ENCODE results near the gene WWC2. TPM values are rescaled to one million over a fixed set of nuclear protein-coding genes. Genes with fewer than 3 reads are reported as not detected.

Gene WWC2
- total RNA-seq, 1 experiment from 2014 or later, result 82.8 TPM

DNA sequence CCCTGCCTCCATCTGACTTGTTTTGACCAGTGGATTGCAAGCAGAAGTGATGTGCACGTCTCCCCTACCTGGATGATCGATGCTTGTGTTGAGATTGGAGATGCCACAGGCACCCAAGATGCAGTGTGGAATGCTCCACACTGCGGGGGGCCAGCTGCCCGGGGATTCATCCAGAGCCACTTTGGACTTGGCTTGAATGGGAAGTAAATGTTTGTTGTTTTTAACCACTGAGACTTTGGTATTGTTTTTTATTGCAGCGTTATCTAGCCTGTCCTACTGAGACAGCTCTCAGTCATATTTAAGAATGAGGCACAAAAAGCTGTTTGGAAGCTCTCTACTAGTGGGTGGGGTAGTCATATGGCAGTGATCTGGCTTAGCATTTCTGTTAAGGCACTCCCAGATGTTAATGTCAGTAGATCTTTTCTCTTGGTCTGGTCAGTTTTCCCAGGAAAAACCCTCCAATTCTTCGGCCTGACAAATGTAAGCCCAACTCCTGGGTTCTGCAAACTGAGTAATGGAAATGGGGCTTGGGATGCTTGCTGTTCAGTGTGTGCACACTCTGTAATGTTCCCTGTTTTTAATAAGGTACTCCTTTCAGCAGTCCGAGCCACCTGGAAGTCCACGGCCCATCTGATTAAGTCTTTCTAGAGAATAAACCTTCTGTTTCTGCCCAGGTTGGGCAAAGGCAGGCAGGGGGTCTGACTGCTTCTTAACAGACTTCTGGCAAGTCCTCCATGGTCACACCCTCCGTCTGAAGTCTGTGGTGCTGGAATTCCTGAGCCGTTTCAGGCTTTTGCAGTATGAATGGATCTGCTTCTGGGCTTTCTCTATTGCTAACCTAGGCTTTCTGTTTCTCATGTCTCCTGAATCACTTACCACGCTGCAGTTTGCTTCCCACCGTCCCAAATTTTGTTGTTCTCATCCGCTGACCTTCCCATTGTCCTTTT lies 74.8 kb downstream of the WWC2 start:
- Histone ChIP-seq H3K9me3 (ENCODE audit: low read depth, low read length, poor library complexity, severe bottlenecking) (no peaks in the 10 kb centered on the region), H3K4me1 (ENCODE audit: insufficient read depth, low read length, poor library complexity, severe bottlenecking) (peaks cover 57% of the 10 kb centered on the region), H3K27ac (ENCODE audit: low read depth, low read length, poor library complexity, severe bottlenecking) (peak overlapping the region; percentile 7), H3K36me3 (ENCODE audit: insufficient read depth, low read length, poor library complexity, severe bottlenecking) (no peaks in the 10 kb centered on the region), H3K4me3 (ENCODE audit: low read depth, low read length, poor library complexity, severe bottlenecking) (no peak overlapping the region), H3K27me3 (replicated peaks; ENCODE audit: insufficient read depth, low read depth, low read length, poor library complexity) (no peaks in the 10 kb centered on the region)
- intact Hi-C loops (cut with micrococcal nuclease; ENCODE audit: unreplicated experiment), result no loop called here
- ChIA-PET POLR2A (ENCODE audit: low non-redundant PET) (no interaction called here), CTCF (no interaction called here)
- peak; percentile 35 for DNase-seq (ENCODE audit: low spot score)
- BruUV-seq (replicated peaks), result no TSS peak
- TF ChIP-seq, protein P1, sequence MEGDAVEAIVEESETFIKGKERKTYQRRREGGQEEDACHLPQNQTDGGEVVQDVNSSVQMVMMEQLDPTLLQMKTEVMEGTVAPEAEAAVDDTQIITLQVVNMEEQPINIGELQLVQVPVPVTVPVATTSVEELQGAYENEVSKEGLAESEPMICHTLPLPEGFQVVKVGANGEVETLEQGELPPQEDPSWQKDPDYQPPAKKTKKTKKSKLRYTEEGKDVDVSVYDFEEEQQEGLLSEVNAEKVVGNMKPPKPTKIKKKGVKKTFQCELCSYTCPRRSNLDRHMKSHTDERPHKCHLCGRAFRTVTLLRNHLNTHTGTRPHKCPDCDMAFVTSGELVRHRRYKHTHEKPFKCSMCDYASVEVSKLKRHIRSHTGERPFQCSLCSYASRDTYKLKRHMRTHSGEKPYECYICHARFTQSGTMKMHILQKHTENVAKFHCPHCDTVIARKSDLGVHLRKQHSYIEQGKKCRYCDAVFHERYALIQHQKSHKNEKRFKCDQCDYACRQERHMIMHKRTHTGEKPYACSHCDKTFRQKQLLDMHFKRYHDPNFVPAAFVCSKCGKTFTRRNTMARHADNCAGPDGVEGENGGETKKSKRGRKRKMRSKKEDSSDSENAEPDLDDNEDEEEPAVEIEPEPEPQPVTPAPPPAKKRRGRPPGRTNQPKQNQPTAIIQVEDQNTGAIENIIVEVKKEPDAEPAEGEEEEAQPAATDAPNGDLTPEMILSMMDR (conservative IDR thresholded peaks at IDR 0.05; ENCODE audit: low read depth, low read length), result no peak
- no peak for TF ChIP-seq EZH2 (IDR thresholded peaks at IDR 0.05; ENCODE audit: borderline replicate concordance, low read depth, low read length, poor library complexity, severe bottlenecking)

- CTCF ChIA-PET, result interaction anchor here (0.6 kb wide), 1 partner anchor 110 kb away, joined by 3 read pairs; no protein-coding TSS in a partner anchor
- intact Hi-C loops (cut with micrococcal nuclease; ENCODE audit: unreplicated experiment), result no loop called here
- BruUV-seq (replicated peaks), result no TSS peak
- Histone ChIP-seq H3K4me1 (ENCODE audit: insufficient read depth, low read length, poor library complexity, severe bottlenecking) (peaks cover 59% of the 10 kb centered on the region), H3K9me3 (ENCODE audit: low read depth, low read length, poor library complexity, severe bottlenecking) (no peaks in the 10 kb centered on the region), H3K27ac (ENCODE audit: low read depth, low read length, poor library complexity, severe bottlenecking) (no peak overlapping the region), H3K4me3 (ENCODE audit: low read depth, low read length, poor library complexity, severe bottlenecking) (no peak overlapping the region), H3K27me3 (replicated peaks; ENCODE audit: insufficient read depth, low read depth, low read length, poor library complexity) (no peaks in the 10 kb centered on the region), H3K36me3 (ENCODE audit: insufficient read depth, low read length, poor library complexity, severe bottlenecking) (no peaks in the 10 kb centered on the region)
- DNase-seq (ENCODE audit: low spot score), result peak; percentile 37
- POLR2A ChIA-PET (ENCODE audit: low non-redundant PET), result no interaction called here
- TF ChIP-seq, protein P1 (conservative IDR thresholded peaks at IDR 0.05; ENCODE audit: low read depth, low read length), result no peak
- TF ChIP-seq EZH2 (IDR thresholded peaks at IDR 0.05; ENCODE audit: borderline replicate concordance, low read depth, low read length, poor library complexity, severe bottlenecking), result no peak
Observed at GRCh38 chr4:183175631-183176232, 76.7 kb downstream of the WWC2 start.

GRCh38 chr4:183177001-183177400 lies 77.9 kb downstream of the WWC2 start:
- Histone ChIP-seq H3K27ac (ENCODE audit: low read depth, low read length, poor library complexity, severe bottlenecking) (no peak overlapping the region), H3K4me3 (ENCODE audit: low read depth, low read length, poor library complexity, severe bottlenecking) (no peak overlapping the region), H3K4me1 (ENCODE audit: insufficient read depth, low read length, poor library complexity, severe bottlenecking) (peaks cover 64% of the 10 kb centered on the region), H3K9me3 (ENCODE audit: low read depth, low read length, poor library complexity, severe bottlenecking) (no peaks in the 10 kb centered on the region), H3K36me3 (ENCODE audit: insufficient read depth, low read length, poor library complexity, severe bottlenecking) (no peaks in the 10 kb centered on the region), H3K27me3 (replicated peaks; ENCODE audit: insufficient read depth, low read depth, low read length, poor library complexity) (no peaks in the 10 kb centered on the region)
- CTCF ChIA-PET, result no interaction called here
- DNase-seq (ENCODE audit: low spot score), result no peak
- no TSS peak for BruUV-seq (replicated peaks)
- intact Hi-C loops (cut with micrococcal nuclease; ENCODE audit: unreplicated experiment), result no loop called here
- TF ChIP-seq, protein P1 (conservative IDR thresholded peaks at IDR 0.05; ENCODE audit: low read depth, low read length), result no peak
- no peak for TF ChIP-seq EZH2 (IDR thresholded peaks at IDR 0.05; ENCODE audit: borderline replicate concordance, low read depth, low read length, poor library complexity, severe bottlenecking)
- POLR2A ChIA-PET (ENCODE audit: low non-redundant PET), result no interaction called here
